IPS-NIHi7 (cell line): Measurements from ENCODE around the gene MBOAT7.
"Not testable (repeated sequence)": the region's sequence is repeated elsewhere in the genome, so short reads cannot be mapped to it uniquely, and the experiment has no call there.

ENCODE experiments used
- DNase-seq: peaks from one replicate; pipeline ENCODE4 v3.0.0; 2012; ENCODE audit warnings: mixed read lengths; ENCODE audit errors: extremely low spot score

MBOAT7 gene

GRCh38 chr19:54189735-54190502, 539 bp upstream of the MBOAT7 start:
- peak; percentile 89 for DNase-seq

GRCh38 chr19:54188215-54188871, 1.0 kb downstream of the MBOAT7 start:
- DNase-seq, result no peak

GRCh38 chr19:54186934-54187381, 2.4 kb downstream of the MBOAT7 start:
- DNase-seq, result no peak

GRCh38 chr19:54186351-54186750, 3.0 kb downstream of the MBOAT7 start:
- no peak for DNase-seq

- no peak for DNase-seq
Measured at GRCh38 chr19:54183431-54183830, 5.9 kb downstream of the MBOAT7 start.

- not testable (repeated sequence) for DNase-seq
Measured at GRCh38 chr19:54181894-54182293, 7.5 kb downstream of the MBOAT7 start.

GRCh38 chr19:54180691-54181091, 8.7 kb downstream of the MBOAT7 start:
- no peak for DNase-seq

- DNase-seq, result peak; percentile 77
Measured at GRCh38 chr19:54179921-54180461, 9.4 kb downstream of the MBOAT7 start.

- DNase-seq, result no peak
Measured at GRCh38 chr19:54179262-54179852, 10.0 kb downstream of the MBOAT7 start.

- peak; percentile 60 for DNase-seq
Measured at GRCh38 chr19:54178581-54179261, 10.7 kb downstream of the MBOAT7 start.

GRCh38 chr19:54173951-54174834, 15.2 kb downstream of the MBOAT7 start:
- DNase-seq, result no peak

- no peak for DNase-seq
Measured at GRCh38 chr19:54173359-54173699, 16.1 kb downstream of the MBOAT7 start.

GRCh38 chr19:54172471-54173358, 16.7 kb downstream of the MBOAT7 start, which contains the start of gene TMC4:
TMC4 (minus strand) TSS chr19:54173160; CDS start chr19:54173117, 43 bp downstream.
- DNase-seq, result peak; percentile 81

GRCh38 chr19:54171736-54172431, 17.5 kb downstream of the MBOAT7 start:
- not testable (repeated sequence) for DNase-seq

- no peak for DNase-seq
Measured at GRCh38 chr19:54169149-54169740, 20.1 kb downstream of the MBOAT7 start.

- peak; percentile 85 for DNase-seq
Measured at GRCh38 chr19:54168174-54168917, 21.0 kb downstream of the MBOAT7 start.

GRCh38 chr19:54165222-54165621, 24.2 kb downstream of the MBOAT7 start:
- no peak for DNase-seq
